Kidney tubule cell (primary cell): ENCODE results near the gene IRS2.
"Not testable (repeated sequence)": the region's sequence is repeated elsewhere in the genome, so short reads cannot be mapped to it uniquely, and the experiment has no call there.

Source experiments
- DNase-seq: peaks from one replicate; pipeline ENCODE4 v3.0.0-alpha.2; 2018; ENCODE audit warnings: low spot score

The IRS2 gene

DNA sequence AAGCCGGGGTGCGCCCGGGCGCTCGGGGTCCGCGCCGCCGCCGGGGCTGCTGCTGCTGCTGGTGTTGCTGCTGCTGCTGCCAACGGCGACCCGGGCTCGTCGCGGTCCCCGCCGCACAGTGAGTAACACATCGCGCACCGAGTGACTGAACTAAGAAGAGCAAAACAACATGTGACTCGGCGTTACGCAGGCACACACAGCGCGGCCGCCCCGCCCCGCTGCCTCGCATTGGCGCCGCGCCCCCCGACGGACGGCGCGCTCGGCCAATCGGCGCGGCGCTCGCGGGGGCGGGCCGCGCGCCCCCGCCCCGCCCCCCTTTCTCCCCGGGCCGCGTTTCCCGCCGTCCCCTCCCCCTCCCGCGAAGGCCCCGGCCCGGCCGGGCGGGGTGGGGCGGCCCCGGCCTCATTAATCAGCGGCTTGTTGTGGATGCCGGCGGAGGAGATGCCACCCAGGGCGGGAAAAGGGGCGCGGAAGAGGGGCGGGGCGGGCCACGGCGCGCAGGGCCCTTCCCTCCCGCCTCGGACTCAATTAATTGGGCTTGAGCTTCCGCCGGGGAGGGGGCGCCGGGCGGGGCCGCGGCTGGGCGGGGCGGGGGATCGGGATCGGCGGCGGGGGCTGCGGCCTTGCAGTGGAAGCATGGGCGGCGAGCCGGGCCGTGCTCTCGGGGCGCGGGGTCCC lies at the start of gene IRS2:
Gene IRS2, minus strand, starts transcription at position 127 of the 678 bp plus-strand sequence. CDS start 530 bp downstream, outside the sequence.
- DNase-seq = peak; percentile 96

DNA sequence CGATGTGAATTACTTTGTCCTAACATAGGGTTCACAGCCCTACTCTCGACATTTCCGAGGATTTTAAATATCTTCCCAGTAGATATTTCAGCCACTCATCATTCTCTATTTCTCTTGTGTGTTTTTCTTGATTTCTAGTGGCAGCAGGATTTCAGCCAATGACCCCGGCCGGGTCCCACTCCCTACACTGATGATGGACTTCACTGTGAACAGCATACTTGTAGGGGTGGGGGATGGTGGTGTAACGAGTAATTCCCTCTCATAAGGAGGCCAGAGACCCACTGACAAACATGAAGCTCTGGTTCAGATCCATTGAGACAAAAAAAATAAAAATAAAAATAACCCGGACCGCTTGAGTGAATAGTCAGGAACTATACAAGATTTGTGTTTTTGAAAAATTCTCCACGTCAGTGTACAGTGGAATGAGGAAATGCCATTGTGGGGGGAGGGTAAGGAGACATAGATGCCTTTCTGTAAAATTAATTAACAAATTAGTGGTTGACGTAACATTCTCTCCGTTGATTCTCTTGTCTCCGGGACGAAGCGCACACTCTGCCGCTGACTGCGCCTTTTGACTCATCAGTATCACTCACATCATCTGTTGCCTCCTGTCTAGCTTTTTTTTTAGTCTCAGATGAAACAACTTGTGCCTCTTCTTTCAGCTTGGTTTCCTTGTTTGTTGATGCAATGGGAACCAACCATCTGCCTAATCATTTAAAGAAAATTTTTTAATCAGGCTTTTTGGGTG lies 48.8 kb upstream of the IRS2 start:
- no peak for DNase-seq

GRCh38 chr13:109833940-109834339 lies 47.6 kb upstream of the IRS2 start:
- DNase-seq = no peak

GRCh38 chr13:109833071-109833470 lies 46.7 kb upstream of the IRS2 start:
- no peak for DNase-seq

DNA sequence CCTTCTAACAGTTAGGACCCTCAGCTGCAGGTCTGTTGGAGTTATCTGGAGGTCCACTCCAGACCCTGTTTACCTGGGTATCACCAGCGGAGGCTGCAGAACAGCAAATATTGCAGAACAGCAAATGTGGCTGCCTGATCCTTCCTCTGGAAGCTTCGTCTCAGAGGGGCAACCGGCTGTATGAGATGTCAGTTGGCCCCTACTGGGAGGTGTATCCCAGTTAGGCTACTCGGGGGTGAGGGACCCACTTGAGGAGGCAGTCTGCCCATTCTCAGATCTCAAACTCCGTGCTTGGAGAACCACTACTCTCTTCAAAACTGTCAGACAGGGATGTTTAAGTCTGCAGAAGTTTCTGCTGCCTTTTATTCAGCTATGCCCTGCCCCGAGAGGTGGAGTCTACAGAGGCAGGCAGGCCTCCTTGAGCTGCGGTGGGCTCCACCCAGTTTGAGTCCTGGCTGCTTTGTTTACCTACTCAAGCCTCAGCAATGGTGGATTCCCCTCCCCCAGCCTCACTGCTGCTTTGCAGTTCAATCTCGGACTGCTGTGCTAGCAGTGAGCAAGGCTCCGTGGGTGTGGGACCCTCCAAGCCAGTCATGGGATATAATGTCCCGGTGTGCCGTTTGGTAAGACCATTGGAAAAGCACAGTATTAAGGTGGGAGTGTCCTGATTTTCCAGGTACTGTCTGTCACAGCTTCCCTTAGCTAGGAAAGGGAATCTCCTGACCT lies 42.4 kb upstream of the IRS2 start:
- not testable (repeated sequence) for DNase-seq

- not testable (repeated sequence) for DNase-seq
Observed at GRCh38 chr13:109823201-109823600, 36.8 kb upstream of the IRS2 start.

GRCh38 chr13:109821103-109821502 lies 34.7 kb upstream of the IRS2 start:
- no peak for DNase-seq

DNA sequence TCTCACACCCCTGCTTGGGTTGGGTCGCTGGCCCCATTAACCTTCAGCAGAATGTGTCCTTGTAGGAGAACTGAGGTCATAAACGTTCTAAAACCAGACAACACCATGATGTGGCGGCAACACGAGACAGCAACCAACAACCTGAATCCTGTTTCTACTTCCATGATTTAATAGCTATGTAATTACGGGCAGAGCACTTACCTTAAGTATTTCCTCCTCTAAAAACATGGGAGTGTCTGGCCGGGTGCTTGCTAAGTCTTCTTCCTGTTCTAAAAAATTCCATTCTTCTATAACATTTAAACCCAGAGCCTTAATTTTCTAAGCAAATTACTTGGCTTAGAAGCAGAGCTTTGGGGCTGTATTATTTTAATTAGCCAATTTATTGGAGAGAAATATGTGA lies 33.5 kb upstream of the IRS2 start:
- no peak for DNase-seq

DNA sequence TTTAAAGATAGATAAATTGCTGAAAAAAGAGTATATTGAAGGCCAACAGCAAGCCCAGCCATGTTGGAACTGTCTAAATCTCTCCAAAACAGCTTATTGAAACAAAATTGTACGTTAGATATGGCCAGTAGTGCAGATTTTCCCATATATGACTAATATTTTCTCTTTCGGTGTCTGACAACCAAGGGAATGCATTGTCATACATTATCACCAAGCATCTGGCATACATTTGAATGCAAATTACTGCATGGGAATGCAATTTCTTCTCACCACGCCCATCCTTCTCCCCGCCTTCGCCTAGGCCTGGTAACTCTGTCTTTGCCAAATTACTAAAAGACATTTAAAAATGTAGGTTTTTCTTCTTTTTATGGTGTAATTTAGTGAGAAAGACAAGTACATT lies 32.5 kb upstream of the IRS2 start:
- no peak for DNase-seq

DNA sequence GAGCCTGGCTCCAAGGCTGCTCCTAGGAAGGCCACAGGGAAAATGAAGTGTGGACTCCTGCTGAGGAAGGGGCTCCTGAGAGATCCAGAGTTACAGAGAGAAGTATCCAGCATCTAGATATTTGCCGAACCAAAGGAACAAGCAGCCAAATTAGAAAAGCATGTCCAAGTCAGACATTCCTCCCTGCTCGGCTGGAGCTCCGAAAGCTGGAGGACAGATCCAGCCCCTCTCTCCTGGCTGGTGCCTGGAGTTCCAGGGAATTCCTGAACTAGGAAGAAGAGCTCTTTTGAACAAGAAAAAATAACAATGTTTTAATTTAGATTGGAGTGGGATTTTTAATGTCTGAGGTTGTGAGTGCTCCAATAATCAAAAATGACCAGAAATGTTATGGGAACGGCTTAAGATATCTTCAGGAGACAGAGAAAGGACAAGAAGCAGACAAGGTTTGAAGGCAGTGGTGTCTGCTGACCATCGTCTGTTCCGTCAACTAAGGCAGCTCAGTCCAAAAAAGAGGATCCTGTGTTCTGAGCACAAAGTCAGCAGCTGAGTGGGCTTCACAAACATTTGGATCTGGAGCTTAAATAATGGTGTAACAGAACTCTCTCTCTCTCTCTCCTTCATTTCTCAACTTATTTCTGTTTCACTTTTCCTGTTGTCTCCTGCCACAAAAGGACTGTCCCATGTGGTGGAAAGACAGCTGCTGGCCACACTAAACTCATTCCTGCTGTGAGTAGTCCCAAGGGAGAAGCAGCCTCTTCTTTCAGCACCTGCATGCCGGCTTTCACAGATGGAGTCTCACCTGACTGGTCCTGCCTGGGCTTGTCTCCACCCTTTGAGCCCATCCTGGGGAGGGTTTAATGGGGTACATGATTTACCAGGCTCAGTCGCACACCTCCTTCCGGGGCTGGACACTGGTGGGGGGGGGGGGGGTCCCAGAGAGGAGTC lies 31.5 kb upstream of the IRS2 start:
- no peak for DNase-seq

GRCh38 chr13:109816808-109817203 lies 30.4 kb upstream of the IRS2 start:
- peak; percentile 33 for DNase-seq

DNA sequence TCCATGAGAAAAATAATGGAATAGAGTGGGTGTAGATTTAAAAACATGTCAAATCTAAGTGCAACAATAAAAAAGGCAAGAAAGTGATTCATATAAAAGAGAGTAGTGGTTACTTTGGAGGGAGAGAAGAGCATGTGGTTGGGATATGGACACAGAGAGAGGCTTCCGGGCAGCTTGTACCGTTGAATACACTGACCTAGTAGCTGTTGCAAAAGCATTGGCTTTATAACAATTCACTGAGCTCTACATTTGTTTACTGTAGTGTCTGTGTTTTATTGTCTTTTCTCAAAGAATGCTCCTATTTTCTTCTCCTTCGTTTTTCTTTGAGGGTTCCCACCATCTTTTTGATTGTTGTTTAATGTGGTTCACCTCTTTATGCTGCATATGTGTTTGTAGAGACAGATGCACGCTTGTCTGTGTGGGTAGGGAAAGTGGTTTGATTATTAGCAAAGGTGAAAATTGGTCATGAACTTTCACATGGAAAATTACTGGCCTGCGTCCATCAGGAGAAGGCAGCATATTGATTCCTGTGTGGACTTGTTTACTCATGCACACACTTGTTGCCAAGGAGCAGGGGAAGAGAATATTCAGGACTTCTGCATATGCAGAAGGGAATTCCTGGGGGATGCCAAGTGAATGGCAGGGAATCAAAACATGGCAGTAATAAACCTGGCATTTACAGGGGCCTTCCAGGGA lies 29.9 kb upstream of the IRS2 start:
- DNase-seq = peak; percentile 73

- no peak for DNase-seq
Observed at GRCh38 chr13:109815651-109816050, 29.3 kb upstream of the IRS2 start.

GRCh38 chr13:109813663-109814062 lies 27.3 kb upstream of the IRS2 start:
- no peak for DNase-seq

GRCh38 chr13:109812382-109812781 lies 26.0 kb upstream of the IRS2 start:
- peak; percentile 29 for DNase-seq

DNA sequence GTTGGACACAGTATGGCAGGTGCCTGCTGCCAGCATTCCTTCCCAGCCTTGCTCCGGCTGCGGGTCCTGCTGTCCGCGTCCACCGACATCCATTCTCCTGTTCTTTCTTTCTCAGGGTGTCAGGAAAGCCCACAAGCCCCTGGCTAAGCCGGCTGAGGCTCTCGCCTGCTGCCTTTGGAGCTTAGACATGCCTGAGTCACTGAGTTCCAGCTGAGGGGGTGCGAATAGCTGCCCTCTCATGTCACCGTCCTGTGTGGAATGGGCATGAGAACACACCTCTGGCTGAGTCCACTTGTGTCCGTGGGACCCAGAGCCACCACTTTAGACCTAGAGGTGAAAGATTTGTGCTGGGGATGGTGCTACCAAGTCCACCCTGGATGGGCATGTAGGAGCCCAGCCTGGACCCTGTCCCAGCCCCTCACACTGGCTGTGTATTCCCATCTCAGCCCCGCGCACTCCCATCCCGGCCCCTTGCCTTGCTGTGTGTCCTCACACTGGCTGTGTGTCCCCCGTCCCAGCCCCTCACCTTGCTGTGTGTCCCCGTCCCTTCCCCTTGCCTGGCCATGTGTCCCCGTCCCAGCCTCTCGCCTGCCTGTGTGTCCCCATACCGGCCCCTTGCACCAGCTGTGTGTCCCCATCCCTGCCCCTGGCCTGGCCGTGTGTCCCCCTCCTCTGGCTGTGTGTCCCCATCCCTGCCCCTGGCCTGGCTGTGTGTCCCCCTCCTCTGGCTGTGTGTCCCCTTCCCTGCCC lies 24.6 kb upstream of the IRS2 start:
- no peak for DNase-seq

DNA sequence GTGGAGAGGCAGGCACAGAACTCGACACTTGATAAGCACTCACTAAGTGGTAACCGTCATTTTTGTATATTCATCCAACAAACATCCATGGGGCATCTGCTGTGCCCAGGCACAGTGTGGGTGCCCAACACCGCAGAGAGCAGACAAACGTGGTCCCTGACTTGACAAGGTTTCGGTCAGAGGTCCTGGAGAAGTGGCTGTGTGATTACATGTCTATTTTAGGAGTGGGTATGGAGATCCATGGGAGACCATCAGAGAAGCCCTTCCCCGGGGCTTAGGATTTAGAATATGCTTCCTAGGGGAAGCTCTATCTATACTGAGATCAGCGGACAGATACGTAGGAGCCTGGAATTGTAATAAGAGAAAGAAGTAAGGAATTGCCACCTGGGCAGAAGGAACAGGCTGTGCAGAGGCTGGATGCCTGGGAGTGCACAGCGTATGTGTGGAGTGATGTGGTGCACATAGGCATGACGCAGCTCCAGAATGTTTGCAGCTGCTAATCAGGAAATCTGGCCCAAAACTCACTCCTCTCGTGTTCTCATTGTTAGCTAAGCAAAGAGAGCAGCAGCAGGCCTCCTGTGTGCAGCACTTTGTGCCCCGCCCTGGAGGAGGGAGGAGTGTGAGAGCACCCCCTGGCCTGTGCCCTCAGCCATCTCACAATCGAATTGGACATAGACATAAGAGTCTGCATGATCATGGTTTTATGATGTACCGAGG lies 23.0 kb upstream of the IRS2 start:
- no peak for DNase-seq

DNA sequence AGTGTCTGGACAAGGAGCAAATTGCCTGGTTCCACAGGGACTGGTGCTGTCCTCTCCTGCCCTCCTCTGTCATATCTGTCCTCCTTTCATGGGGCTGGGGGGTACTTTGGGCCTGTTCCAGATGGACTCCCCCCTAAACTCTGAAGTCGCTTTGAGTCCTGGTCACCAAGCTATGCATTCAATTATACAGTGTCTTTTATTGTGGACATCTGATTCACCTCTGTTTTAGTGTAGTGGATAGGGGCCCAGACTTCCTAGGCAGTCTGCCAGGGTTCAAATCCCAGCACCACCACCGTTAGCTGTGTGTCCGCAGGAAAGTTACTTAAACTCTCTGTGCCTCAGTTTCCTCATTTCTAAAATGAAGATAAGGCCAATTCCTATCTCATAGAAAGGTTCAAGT lies 21.0 kb upstream of the IRS2 start:
- DNase-seq = no peak

DNA sequence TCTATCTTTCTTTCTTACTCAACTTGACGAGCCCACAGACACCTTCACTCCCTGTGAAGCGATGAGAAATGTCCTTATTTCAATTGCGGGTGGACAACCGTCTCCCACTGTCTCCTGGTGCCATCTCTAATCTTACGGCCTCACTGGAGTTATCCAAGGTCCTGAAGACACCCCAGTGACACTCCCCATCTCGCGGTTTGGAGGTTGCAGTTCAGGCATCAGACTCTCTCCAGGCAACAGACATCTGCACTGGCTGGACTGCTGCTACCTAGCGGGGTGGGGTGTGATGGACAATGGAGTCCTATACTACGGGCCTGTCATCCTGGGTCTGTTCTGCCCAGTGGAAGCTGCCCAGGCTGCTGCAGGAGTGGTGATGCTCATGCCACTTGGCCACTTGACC lies 18.3 kb upstream of the IRS2 start:
- no peak for DNase-seq

GRCh38 chr13:109803825-109804224 lies 17.4 kb upstream of the IRS2 start:
- peak; percentile 30 for DNase-seq
